NCI-H1436 (cell line): Measurements from ENCODE around the gene NEGR1.
A peak's percentile ranks its signal among the peaks of the same experiment; 100 is the strongest.

Experiments
- DNase-seq: peaks from one replicate; lab custom pipeline; 2025; lab: John Stamatoyannopoulos, UW

Gene NEGR1

DNA sequence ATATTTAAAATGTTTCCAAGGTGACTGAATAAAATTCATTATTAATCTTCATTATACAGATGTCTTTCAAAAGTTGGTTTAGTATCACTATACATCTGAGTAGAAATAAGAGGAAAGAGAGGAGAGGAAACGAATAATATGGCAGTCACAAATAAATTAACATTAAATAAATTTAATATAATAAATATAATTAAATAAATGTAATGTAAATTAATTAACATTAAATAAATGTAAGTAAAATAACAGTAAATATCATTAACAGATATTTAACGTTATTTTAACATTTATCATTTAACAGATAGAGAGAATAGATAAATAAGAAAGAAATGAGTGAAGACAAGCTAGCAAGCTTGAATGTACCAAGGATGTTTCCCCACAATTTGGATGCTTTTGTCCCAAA lies 592.7 kb downstream of the NEGR1 start:
- no peak for DNase-seq

DNA sequence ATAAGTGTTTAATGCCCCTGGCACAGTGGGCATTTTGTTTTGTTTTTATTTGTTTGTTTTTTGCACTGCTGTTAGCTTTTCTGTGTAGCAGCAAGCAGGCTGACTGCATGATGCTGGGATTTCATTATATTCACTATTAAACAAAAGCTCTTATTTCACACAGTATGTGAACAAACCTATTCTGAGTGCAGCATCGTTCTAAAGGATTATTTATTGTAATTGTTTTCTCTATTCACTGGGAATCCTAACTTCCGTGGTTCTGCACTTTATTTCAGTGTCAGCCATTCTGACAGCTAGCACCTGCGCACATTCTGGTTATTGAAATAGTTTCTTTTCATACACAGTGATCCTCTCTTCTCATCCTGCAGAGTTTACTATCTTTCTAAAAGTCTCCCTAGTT lies 595.0 kb downstream of the NEGR1 start:
- DNase-seq: no peak

DNA sequence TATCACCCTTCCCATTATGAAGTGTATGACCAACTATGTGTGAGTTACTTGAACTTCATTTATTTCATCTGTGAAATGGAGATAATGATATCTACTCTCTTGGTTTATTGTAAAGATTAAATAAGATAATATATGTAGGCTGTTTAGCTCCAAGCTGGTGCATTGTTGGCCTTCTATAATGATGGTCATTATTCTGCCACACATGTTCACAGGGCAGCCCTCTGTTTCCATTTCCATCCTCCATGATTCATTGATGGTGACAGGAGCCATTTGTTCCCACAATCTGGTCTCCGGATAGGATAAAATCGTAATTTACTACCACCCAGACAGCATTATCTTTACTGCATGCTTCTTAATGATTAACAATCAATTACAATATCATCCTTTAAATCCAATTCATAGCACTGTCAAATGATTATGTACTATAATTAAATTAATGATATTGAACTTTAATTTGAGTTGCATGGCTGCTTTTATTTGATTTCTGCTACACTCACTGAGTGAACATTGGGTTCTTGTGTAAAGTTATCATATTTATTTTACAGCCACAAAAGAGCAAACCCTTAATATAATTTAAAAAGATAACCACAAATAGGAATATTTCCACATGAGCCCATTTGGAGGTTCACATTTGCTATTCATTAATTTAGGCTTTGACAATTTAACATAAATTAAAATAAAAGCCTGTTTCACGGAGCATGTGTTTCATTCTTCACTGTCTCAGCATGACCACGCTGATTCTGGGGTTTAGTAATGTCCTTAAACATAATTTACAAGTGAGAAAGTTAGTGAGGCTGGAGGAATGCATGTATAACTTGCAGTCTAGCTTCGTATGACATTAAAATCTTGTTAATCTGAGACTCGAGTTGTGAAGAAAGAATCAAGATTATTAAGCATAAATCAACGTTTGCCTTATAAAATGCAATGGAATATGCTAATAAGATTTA lies 605.1 kb downstream of the NEGR1 start:
- no peak for DNase-seq

DNA sequence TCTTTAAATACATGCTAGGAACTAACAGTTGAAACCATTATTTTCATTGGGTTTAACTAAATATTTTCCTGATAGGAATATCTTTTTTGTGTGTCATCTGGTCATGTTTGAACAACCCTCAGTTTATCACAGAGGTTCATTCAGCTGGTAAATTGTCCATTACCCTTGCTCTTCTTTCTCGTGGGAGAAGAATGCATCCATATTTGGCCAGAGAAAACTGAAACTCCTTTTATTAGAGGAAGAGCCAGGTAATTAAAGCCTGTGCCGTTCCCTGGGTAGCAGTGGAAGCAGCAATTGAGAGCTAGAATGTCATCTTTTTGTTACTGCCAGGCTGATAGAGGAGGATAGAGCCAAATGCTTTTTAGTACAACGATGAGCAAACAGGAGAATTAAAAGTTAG lies 614.3 kb downstream of the NEGR1 start:
- DNase-seq: no peak

DNA sequence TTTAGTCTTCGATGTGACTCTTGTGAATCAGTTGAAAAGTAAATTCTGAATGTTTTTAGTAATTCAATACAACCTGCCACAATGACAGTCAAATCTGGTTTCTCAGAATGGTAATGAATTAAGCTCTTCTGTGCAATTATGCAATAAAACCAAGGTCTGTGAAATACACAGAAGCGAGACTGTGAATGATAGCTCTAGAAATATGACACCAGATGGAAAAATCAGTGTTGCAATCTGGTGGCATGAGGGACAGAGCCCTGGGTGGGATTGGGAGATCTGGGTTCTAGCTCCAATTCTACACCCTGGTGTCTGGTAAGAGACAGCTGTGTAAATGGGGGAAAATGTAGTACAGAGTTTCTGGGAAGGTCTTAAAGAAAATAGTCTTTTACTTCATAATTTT lies 615.1 kb downstream of the NEGR1 start:
- DNase-seq: peak; percentile 60

DNA sequence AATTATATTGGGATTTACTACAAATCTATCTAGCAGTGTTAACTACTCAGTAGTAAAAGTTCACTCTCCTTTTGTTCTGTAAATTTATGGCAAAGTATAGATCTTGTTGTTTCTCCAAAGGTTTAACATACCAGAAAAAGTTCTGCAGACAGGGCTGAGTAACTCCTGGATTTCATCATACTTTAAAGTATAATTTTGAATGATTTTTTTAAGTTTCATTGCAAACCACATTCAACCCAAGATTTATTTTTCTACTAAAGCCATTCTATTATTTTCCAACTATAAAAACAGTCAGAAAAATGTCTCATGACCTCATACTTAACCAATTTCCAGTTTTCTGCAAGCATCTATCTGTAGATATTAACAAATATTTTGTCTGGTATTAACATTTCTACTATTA lies 615.7 kb downstream of the NEGR1 start:
- DNase-seq: no peak

DNA sequence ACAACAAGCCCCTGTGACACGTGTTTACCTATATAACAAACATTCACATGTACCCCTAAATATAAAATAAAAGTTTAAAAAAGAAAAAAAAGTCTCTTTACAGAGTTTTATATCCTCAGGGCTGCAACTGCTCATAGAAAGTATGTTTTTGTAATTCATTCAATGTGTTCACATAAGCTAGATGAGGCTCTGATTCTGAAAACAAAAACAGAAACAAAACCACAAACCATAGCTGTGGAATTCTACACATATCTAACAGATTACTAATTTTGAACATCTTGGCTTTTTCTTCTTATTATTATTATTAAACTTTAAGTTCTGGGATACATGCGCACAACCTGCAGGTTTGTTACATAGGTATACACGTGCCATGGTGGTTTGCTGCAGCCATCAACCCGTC lies 621.9 kb downstream of the NEGR1 start:
- no peak for DNase-seq

DNA sequence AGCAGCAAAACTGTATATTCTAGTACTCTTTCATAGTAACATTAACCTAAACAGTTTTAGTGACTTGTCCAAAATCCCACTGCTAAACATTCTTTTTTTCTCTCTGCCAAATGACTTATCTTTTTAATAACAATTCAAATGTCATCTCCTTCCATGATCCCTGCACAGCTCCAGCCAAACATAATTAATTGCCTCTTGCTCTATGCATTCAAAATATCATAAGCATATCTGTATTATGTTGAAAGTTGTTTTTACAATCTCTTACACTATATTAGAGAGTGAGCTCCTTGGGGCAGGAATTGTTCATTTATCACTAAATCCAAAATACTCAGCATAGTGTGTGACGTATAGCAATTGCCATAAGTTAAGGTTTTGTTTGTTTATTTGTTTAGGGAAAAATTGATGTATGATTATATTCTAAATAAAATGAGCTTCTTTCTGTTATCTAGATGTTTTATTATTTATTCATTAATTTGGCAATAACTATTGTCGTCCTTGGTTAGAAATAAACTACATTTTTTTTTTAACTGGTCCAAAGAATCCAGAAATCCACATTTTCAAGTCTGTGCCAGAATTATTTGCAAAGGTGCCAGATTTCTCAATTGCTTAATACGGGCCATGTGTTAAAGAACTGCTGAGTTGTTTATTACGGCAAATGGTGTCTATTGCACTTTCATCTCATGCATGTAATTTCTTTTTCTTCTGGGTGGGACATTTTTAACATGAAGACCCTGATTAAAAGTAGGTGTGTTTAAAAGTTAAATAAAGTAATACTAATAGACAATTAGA lies 624.3 kb downstream of the NEGR1 start:
- no peak for DNase-seq

DNA sequence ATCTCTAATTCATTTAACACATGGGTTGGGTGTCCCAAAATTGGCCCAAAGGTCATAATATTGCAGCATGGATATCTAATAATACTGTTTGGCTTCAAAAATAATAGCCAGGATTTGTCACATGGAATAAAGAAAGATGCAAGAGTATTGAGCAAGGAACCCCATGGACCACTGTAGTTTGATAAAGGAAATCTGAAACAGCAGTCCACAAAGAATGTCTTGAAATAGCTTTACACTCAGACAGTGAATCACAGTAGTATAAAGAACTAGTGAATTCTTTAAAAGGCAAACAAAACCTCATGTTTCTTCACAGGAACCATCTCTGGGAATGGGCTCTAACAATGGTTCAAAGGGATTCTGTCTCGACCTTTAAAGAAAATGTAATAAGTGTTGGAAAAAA lies 625.4 kb downstream of the NEGR1 start:
- no peak for DNase-seq

DNA sequence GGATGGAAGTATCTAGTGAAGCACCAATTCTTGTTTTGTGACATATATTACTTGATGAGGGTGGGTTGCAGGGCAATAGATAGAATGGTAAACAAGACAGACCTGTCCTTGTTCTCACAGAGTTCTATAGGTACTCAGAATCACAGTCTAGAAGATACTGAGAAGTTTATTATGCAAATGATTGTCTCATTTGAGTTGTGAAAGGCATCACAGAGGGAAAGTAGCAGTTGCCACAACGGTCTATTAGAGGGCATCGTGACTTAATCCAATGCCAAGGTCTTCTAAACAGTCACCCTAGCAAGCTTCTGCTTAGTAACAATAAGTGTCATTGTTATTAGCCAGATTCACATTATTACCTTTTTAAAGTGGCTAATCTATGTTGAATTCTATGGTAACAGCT lies 626.7 kb downstream of the NEGR1 start:
- DNase-seq: no peak

DNA sequence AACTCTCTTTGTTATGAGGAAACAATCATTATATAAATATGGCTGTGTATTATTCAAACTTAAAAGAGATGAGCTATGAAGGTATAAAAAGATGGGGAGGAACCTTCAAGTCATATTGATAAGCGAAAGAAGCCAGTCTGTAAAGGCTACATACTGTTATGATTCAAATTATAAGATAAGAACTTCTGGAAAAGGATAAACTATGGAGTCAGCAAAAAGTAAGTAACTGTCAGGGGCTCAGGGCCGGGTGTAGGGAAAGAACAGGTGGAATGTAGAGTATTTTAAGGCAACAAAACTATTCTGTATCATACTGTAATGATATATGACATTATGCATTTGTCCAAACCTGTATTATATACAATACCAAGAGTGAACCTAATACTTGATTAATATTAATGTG lies 628.4 kb downstream of the NEGR1 start:
- no peak for DNase-seq

DNA sequence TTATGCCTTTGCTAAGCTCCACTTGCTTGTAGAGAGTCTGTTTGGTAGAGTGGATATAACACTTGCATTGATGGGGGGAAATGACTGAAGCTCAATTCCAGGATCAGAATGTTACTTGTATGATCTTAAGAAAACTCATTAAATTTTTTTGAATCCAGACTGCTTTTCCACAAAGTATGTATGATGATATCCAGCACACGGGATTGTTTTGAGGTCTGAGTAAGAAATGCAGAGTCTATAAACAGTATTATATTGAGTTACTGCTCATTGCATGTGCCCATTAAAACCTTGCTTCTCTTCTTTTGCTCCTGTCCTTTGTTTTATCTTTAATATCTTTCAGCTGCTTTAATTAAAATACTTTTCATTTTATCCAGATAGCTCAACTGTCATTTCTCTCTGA lies 631.1 kb downstream of the NEGR1 start:
- no peak for DNase-seq

DNA sequence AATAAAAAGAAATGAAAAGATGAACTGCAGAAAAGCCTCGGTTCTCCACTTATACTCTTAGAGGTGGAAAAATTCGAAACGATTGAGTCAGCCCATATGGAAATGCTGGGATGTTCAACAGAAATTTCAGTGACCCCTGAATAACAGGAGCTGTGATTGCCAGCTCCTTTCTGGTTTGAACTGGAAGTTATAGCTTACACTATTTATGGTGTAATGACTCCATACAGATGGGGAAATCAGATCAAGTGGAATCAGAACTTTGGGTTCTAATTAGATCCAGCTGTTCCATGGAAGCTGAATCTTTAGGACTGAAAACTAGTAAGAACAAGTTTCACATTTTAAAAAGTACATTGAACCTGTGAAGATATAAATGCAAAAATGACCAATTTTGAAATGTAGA lies 632.2 kb downstream of the NEGR1 start:
- DNase-seq: no peak

DNA sequence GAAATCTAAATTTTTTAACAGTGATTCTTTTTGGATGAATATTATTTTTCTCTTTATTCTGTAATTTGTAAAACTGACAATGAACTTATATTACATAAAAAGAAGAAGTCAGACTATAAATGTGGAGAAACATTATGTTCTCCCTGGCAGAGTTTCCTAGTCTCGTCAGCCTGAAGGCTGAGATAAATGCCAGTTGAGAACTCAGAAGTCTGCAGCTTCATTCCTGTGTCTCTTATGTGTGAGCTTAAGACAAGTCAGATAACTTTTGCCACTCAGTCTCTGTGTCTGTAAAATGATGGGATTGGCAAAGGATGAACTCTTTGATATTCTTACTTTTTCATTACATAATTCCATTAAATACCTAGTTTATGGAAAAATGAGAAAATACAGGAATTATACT lies 632.7 kb downstream of the NEGR1 start:
- no peak for DNase-seq

DNA sequence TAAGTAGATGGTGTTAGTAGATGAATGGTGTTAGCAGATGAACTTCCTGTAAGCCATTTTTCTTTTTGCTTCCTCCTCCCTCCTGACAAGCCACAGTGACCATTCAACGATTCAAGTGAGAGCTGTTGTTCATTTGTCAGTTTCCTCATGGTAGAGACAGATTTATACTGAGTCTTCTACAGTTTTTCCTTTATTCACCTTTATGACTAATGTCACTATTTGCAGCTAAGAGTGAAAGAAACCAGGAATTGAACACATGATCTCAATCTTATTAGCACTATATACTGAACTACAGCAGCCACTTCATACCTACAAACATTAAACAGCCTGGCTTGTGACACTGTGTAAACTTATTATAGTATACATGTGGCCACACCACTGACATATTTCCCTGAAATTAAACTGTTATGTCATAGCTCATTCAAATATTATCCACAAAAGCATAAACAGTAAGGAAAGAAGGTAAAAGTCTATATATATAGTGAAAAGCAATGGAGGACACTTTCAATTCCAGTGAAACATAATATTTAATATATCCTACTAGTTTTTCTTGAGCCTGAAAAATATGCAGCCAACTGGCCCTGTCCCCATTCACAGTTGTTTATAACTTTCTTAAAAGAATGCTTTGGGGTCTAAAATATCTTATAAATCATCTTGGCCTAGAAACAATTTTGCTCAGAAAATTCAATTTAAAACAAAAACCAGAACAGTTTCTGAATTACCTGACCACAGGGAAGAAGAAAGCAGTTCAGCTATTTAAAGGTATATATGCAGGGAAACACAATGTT lies 634.6 kb downstream of the NEGR1 start:
- DNase-seq: no peak

DNA sequence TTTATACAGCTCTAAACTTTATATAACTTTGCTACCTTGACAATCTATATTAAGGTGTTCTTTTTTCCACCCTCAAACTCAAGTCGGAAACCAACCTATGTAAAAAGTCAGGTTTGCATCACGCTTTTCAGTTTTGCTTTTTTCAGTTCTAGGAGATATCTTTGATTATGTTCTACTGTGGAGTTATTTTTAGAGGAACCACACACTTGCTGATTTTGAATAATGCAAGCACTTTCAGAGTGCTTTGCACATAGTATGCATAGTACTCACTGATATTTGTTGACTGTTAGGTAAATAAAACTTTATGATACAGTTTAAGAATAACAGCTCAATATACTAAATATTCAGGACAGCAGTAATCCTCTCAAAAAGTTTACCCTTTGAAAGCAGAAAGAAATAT lies 637.3 kb downstream of the NEGR1 start:
- no peak for DNase-seq

DNA sequence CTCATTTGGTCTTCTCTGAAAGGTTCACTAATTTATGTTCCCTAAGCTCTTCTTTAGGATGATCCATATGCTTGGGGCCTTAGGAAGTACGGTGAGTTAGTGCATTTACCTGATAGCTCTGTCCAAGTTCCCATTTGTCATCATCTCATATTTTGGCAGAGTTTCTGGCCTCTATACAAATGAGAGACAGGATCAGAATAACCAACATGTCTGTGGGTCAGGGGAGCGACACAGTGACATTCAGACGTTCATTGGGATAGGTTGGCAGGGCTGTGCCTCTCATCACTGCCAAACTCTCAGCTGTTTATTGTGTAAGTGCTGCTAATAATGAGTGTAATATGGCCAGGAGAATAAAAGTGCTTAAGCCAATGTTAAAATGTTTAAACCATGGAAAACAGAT lies 640.4 kb downstream of the NEGR1 start:
- no peak for DNase-seq

DNA sequence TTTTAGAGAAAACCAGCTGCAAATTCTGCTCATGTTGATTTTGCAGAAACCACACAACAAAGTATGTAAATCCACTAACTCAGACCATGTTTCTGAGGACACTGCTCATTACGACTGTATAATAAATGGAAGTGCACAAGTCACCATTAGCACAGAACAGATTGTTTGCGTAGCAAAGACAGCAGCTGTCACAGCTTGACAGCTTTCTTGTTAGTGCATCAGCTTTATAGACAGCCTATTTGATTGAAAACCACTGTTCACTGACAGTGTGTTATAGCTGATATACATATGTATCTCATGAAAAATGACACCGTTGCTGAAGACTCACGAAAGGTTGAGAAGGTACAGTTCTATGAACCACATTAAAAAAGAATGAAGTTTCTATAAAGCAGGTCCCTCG lies 641.3 kb downstream of the NEGR1 start:
- DNase-seq: no peak

DNA sequence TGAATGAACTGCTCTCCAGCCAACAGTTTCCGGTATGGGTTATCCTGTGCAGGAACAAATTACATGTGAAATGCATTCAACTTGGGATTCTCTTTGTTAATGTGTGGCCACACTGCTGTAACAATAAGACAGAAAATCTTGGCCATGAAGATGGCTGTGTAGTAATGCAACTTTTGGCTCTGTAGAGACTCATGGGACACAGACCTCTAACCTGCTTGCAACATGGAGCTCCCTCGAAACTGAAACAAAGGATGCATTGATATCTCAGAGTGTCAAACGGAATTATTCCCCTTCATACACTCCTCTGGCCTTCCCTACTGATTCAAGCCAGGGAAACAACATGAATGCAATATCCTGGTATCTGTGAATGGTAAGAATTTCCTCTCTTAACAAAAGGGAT lies 642.2 kb downstream of the NEGR1 start:
- no peak for DNase-seq

DNA sequence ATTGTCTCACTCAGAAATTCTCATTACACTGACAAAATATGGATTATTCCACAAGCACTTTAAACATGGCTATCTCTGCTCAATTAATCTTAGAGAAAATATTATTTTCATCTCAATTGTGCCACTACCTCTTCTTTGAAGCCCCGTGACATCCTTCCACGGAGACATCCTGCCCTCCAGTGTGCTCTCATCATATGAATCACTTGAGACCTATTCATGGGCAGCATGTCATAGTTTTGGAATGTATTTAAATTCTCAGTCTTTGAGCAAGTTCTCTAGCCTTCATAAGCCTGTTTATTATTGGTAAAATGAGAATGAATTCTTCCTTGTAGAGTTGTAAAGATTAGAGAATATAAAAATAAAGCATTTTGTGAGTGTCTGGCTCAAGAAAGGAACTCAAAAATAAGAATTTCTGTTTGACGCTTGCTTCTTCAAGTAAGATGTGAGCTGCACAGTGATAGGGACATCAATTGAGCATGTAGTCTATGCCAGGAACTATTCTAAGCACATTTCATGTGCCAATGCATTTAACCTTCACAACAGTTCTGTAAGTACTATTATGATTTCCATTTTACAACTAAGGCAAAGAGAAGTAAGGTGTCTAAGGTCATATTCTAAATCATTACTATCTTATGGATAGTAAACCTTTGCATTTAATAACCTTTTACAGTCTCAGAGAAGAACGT lies 644.1 kb downstream of the NEGR1 start:
- DNase-seq: no peak

DNA sequence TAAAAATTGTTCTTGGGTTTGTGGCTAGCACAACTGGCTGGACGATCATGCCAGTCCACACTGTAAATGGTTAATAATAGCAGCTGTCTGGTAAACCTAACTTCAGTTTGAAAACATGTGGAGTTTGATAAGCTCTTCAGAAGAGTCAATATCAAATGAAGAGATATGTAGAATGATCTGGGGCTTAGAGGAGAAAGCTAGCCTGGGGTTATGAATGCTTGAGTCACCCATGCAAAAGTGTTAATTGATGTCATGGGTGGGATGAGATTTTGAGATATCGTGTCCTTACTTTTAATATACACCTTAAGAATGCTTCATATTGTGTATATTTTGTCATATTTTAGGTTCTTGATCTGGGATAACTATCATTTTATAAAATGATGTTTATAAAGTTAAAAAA lies 646.8 kb downstream of the NEGR1 start:
- DNase-seq: no peak

DNA sequence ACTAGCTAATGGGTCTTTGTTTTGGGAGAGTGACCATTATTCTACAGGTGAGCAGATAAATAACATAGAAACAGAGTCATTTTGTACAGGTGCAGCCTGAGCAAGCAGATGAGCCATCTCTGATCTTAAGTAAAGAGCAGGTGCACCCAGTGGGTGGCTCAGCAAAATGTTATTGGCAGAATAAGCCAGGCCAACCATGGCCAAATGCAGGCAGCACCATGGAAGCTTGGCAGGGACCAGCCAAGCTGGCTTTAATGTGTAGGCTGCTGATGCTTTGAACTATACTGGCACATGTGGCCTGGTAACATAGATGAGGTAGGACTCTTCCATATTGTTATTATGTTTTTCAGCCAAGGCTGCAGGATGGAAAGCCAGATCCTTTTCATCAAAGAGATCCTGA lies 648.2 kb downstream of the NEGR1 start:
- DNase-seq: no peak
